HG02571 (cell line): Measurements from ENCODE around the gene TAAR2.
"Not testable (repeated sequence)": the region's sequence is repeated elsewhere in the genome, so short reads cannot be mapped to it uniquely, and the experiment has no call there.

Source experiments
- ATAC-seq: cut with Tn5 transposase; IDR thresholded peaks from one replicate; pipeline ENCODE4 v1.9.1; 2021; ENCODE audit warnings: mild to moderate bottlenecking, moderate library complexity; ENCODE audit not compliant: unreplicated experiment

Gene TAAR2

DNA sequence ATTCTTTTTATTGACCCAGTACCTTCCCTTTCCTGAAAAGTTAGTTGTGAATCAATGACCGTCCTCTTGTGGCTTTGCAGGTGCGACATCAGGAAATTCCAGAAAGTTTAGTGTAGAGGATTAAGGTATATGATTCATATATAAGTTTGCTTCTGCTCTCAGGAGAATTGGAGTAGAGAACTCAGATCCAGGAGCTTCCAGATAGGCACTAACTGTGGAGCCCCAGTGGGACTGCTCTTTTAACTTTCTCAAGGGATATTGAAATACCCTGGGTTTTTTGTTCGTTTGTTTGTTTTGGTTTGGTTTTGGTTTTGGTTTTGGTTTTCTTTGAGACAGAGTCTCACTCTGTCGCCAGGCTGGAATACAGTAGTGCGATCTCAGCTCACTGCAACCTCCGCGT, 9.5 kb downstream of the TAAR2 start:
- no peak for ATAC-seq

GRCh38 chr6:132612449-132613108, 11.5 kb downstream of the TAAR2 start:
- ATAC-seq, result no peak

GRCh38 chr6:132611616-132612015, 12.5 kb downstream of the TAAR2 start:
- ATAC-seq, result no peak

DNA sequence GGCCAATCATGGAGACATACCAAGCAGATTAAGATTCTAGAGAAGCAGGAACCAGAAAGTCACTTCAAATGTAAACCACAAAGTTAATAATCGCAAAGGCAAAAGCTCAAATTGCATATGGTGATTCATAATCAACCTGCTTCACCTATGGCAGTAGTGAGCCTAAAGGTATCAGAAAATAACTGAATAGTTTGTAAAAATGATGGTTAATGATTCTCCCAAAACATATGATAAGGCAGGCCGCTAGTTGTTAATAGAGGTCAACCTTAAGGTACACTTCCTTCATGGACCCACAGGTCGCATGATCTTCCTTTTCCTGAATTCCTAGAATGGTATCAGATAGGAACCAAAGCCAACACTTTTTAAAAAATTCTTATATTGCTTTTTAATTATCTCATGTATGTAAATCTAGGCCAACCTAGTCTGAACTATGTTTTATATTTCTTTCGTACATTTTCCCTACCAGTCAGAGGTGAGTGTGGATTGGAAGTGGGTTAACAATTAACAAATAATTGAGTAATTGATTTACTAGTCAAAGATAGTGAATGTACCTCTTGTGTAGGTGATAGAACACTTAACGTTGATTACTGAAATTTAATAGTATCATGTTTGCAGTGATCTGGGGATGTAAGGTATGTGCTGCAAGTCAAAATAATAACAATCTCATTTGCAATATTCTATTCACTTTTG, 16.4 kb downstream of the TAAR2 start:
- no peak for ATAC-seq

- ATAC-seq, result no peak
Observed at GRCh38 chr6:132604635-132605152, 19.4 kb downstream of the TAAR2 start.

DNA sequence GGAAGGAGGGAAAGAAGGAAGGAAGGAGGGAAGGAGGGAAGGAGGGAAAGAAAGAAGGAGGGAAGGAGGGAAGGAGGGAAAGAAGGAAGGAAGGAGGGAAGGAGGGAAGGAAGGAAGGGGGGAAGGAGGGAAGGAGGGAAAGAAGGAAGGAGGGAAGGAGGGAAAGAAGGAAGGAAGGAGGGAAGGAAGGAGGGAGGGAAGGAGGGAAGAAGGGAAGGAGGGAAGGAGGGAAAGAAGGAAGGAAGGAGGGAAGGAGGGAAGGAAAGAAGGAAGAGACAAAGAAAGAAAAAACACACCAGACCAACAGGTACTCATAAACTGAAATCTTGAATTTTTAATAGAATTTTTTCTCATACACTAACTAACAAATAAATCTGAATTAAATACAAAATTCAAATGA, 23.2 kb downstream of the TAAR2 start:
- not testable (repeated sequence) for ATAC-seq

GRCh38 chr6:132598473-132598872, 25.6 kb downstream of the TAAR2 start:
- no peak for ATAC-seq

DNA sequence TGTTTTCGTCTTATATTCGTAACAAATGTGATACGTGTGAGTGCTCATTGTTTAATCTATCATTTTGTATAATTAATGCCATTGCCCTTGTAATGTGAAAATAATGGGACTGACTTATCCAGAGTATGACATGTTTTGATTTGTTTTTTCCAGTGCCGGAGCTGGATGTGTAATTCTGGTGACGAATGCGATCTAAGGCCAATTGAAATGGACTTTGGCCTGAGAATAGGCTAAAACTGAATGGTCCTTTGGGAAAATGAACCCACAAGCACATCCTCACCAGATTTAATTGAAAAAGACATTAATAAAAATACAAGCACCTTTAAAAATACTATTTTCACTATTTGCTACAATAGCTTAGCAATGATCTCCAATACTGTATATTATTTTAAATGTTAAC, 27.9 kb downstream of the TAAR2 start:
- no peak for ATAC-seq

GRCh38 chr6:132592855-132593254, 31.2 kb downstream of the TAAR2 start:
- ATAC-seq, result no peak

DNA sequence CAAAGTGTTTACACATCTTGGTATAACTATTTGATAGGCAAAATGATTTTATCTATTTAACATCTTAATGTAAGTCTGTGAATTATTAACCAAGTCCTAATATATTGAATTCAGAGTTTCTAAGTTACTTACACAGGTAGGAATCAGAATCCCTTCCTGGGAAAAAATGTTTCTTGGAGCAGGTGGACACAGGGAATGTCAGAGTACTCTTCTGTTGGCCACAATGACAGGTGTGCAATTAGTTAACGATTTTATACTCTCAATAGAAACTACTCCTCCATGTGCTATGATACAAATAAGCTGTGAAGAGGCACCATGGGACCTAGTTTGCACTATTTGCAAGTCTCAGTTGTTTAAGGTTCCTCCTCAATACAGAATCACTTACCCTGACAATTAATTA, 33.7 kb downstream of the TAAR2 start:
- ATAC-seq, result no peak

DNA sequence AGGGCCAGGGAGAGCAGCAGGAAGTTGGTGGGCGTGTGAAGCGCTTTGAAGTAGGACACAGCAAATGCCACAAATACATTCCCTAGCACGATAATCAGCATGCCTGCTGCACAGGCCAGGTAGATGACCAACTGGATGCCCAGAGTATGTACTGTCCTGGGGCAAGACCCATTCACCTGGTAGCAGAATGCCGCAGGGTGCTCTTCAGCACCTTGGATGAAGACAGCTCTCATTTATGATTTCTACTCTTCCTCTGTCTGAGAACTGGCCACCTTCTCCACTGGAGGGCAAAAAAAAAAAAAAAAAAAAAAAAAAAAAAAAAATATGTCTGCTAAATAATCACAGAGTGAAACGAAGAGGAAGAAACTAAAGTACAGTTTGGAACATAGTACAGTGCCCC, 34.6 kb downstream of the TAAR2 start, which contains the start of gene TAAR5:
TSS of gene TAAR5 (minus strand) at position 288 of the 400 bp plus-strand sequence. CDS start at position 233, 55 bp downstream.
- ATAC-seq, result no peak

- no peak for ATAC-seq
Observed at GRCh38 chr6:132587424-132587823, 36.7 kb downstream of the TAAR2 start.

DNA sequence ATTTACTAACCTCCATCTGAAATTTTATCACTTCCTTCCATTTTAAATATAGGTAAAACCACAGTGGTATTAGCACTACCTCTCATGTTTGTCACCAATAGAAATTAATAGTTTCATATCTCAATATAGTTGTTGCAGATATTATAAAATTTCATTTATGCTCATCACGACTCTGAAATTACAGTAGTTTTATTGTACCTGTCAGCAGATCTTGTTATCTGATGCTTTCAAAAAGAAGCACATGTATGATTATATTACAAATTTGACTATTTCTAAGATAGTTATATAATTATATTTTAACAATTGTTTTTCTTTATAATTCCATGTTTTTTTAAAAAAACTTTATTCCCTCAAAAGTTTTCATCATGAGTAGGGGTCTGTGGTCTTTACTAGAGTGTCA, 39.4 kb downstream of the TAAR2 start:
- ATAC-seq, result no peak

- no peak for ATAC-seq
Observed at GRCh38 chr6:132571774-132572173, 52.3 kb downstream of the TAAR2 start.

DNA sequence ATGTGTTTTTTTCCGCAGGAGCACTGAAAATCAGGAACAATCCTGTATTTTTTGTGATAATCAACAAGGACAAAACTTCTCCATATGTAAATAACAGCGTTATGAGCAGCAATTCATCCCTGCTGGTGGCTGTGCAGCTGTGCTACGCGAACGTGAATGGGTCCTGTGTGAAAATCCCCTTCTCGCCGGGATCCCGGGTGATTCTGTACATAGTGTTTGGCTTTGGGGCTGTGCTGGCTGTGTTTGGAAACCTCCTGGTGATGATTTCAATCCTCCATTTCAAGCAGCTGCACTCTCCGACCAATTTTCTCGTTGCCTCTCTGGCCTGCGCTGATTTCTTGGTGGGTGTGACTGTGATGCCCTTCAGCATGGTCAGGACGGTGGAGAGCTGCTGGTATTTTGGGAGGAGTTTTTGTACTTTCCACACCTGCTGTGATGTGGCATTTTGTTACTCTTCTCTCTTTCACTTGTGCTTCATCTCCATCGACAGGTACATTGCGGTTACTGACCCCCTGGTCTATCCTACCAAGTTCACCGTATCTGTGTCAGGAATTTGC, 53.8 kb downstream of the TAAR2 start, which contains the start of gene TAAR6:
TSS of gene TAAR6 (plus strand) at position 102 of the 557 bp plus-strand sequence. CDS start at position 102, 0 bp downstream.
- no peak for ATAC-seq

DNA sequence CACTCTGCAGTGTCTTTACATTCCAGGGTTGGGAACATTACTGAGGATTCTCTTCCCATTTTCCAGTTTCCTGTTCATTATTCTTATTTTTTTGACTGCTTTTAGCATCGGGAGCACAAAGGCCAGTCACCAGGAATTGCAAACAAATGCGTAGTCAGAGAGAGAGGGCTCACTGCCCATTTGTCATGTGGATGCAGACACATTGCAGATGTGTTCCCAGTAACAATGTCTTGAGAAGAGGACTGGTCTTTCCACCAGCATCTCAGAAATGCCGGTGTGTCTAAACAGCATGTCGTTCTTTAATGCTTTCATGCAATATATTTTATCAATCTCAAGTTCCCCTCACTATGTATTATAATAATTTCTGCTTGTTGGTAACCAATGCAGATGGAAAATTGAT, 54.9 kb downstream of the TAAR2 start:
- ATAC-seq, result no peak

DNA sequence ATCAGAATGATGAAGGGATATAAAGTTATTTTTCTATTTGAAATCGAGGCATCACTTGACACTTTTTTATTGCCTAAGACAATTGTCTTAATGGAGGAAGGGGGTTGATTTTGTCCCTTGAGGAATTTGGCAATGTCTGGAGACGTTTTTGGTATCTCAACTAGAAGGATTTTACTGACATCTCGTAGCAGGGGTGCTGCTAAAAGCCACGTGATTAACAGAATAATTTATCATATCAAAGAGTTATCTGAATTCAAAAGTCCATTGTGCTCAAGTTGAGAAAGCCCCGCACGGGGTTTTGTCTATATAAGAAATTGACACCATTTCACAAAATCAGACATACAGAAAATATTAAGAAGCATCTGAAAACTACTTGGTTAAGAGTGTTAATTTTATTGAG, 55.5 kb downstream of the TAAR2 start:
- ATAC-seq, result no peak

DNA sequence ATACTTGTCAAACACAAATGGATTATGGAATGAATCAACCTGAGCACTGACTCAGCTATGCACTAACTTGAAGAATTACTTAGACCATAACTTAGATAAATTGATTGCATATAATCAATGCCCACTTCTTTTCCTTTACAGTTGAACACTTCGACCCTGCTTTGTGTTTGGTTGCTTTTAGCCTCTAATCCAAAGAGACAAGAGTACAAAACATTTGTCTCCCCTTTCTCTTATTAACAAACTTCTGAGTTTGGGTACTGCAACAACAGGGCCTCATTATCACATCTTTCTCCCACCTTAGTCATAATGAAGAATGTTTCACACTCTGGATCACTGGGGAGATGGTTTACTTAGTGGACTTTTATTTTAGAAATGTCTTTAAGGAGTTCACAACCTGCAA, 56.5 kb downstream of the TAAR2 start:
- no peak for ATAC-seq
